GM12874 (cell line): ENCODE data around the gene EIF4H.

Experiments
- TF ChIP-seq, protein P1 (sequence below): IDR thresholded peaks from 2 replicates; pipeline ENCODE4 v1.5.1; 2011; ENCODE audit warnings: low read depth, mild to moderate bottlenecking, control low read depth, low read length, moderate library complexity; ENCODE audit not compliant: insufficient read depth

EIF4H gene

DNA sequence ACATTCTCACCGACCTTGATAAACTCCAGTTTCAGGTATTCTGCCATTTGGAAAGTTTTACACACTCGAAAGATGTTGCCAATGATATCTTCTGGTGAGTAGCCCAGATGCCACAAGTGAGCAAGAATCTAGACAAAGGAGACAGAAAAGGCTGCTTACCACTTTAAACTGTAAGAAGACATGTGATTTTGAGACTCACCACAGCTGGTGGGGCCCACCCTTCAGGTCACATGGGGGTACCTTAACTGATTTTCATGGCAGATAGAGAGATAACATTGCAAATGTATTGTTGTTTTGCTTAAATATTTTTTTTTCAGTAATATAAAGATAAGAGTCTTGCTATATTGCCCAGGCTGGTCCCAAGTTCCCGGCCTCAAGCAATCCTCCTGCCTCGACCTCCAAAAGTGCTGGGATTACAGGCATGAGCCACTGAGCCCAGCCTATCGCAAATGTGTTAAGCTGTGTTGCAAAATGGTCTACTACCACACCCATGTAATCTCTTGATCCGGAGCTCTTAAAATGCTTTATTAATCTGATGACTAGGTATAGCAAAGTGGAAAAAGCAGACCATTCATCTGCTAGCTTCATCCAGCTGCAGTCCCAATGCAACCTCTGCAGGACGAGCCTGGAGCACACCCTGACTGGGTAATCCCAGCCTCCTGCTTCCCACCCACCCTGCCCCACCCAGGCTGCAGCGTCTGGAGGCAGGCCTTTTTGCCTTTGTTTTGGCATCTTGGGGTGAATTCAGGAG, 61.5 kb downstream of the EIF4H start:
- TF ChIP-seq, protein P1, sequence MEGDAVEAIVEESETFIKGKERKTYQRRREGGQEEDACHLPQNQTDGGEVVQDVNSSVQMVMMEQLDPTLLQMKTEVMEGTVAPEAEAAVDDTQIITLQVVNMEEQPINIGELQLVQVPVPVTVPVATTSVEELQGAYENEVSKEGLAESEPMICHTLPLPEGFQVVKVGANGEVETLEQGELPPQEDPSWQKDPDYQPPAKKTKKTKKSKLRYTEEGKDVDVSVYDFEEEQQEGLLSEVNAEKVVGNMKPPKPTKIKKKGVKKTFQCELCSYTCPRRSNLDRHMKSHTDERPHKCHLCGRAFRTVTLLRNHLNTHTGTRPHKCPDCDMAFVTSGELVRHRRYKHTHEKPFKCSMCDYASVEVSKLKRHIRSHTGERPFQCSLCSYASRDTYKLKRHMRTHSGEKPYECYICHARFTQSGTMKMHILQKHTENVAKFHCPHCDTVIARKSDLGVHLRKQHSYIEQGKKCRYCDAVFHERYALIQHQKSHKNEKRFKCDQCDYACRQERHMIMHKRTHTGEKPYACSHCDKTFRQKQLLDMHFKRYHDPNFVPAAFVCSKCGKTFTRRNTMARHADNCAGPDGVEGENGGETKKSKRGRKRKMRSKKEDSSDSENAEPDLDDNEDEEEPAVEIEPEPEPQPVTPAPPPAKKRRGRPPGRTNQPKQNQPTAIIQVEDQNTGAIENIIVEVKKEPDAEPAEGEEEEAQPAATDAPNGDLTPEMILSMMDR, result no peak

DNA sequence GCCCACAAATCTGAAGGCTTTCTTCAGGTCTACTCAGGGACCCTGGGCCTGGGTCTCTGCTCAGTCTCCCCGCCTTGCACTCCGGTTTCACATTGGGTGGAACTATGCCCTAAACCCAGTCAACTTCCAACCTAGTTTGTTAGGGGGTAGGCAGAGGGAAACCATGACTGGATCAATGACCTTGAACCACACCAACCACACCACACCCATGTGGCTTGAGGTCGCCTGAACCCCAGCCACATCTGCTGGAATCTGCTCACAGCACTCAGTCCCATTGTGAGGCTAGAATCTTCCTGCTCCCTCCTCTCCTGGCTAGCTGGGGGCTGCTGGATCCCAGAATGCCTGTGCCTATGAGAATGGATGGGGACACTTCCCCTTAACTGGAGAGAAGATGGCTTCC, 62.1 kb downstream of the EIF4H start:
- TF ChIP-seq, protein P1, result no peak

DNA sequence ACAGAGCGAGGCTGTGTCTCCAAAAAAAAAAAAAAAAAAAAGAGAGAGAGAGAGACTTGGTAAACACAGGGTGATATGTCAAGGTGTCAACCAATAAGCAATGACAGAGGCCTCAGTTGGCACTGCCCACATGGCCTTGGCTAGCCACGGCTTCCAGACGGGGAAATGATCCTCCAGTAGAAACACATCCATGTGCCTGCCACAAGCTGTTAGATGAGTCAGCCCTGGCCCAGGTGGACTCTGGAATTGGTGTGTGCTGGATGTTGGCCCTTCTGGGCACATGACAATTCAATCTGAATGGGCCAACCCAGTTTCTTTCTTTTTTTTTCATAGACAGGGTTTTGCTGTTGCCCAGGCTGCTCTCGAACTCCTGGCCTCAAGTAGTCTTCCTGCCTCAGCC, 66.3 kb downstream of the EIF4H start:
- TF ChIP-seq, protein P1, result no peak

DNA sequence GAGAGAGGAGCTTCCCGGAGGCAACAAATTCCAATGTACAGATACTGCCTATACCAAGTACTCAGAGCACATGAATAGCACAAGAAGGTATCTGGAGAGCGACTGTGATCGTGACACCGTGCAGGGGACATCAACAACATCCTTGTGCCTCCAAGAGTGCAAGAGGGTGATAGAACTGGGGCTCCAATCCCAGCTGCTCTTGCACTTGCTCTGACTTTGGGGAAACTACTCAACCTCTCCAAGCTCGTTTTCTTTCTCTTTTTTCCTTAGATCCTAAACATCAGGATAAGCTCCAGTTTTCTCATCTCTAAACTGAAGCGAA, 67.9 kb downstream of the EIF4H start:
- TF ChIP-seq, protein P1, result no peak

DNA sequence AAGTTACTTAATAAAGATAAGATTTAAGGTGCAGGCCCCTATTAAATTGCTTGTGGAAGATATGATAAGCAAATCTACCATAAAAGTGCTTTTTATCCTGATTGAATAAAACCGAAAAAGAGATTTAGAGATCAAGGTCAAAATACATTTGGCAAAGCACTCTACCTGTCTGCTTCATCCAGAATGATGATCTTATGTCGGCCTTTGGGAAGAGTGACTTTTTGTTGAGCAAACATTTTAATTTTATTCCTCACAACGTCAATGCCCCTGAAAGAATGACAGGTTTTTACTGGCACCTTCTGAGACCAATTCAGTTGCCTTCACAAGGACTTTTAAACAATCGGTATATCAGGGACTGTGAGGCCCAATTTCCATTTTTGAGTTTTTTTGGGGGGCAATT, 72.3 kb downstream of the EIF4H start:
- TF ChIP-seq, protein P1, result no peak
